Body of pancreas (tissue), 4 donors: ENCODE measurements around the gene C2orf42. TPM values are rescaled to one million over a fixed set of nuclear protein-coding genes. Genes with fewer than 3 reads are reported as not detected.
A peak's percentile ranks its signal among the peaks of the same experiment; 100 is the strongest.
"Not testable (repeated sequence)": the region's sequence is repeated elsewhere in the genome, so short reads cannot be mapped to it uniquely, and the experiment has no call there.

ENCODE experiments used
- ATAC-seq: fragments of 150-250 bp; one replicate; pipeline ENCODE4 v1.9.1; 2016
- DNase-seq, 4 donors: peaks; one replicate each; pipeline ENCODE4 v3.0.0-alpha.2; 2019
- H3K27ac ChIP-seq, 4 donors: fragments of 200-600 bp; sonication (generic); 1 replicate in 3 of 4; 2 replicates in 1 of 4; pipeline versions ENCODE4 v1.5.1 to v1.6.1; 2016 to 2019; ENCODE audit warnings: mild to moderate bottlenecking in 1 of 4, mixed read lengths in 1 of 4, moderate library complexity in 1 of 4
- H3K27me3 ChIP-seq, 2 donors: fragments of 200-600 bp; sonication (generic); one replicate each; pipeline ENCODE4 v1.6.0; 2016; ENCODE audit warnings: mild to moderate bottlenecking in 1 of 2
- H3K36me3 ChIP-seq, 2 donors: fragments of 200-600 bp; sonication (generic); replicated peaks in 1 of 2; 2 replicates each; pipeline ENCODE4 v1.5.1; 2016; ENCODE audit warnings: low read depth in 2 of 2; ENCODE audit not compliant: insufficient read depth in 1 of 2
- H3K4me1 ChIP-seq: fragments of 200-600 bp; sonication (generic); one replicate; pipeline ENCODE4 v1.6.0; 2016
- H3K4me3 ChIP-seq, 2 donors: fragments of 200-600 bp; sonication (generic); 1 replicate in 1 of 2; 2 replicates in 1 of 2; pipeline ENCODE4 v1.5.1; 2016 to 2019
- H3K9me3 ChIP-seq, 3 donors: fragments of 200-600 bp; sonication (generic); 1 replicate in 2 of 3; 2 replicates in 1 of 3; pipeline ENCODE4 v1.5.1; 2016
- CTCF ChIP-seq, 7 experiments: fragments of 450-650 bp in 4 of 7; fragments of 200-600 bp in 3 of 7; sonication (generic) in 3 of 7; IDR thresholded peaks; one replicate each; pipeline ENCODE4 v1.5.1; 2016 to 2019; ENCODE audit warnings: antibody characterized with exemption in 7 of 7
- POLR2A ChIP-seq, 3 donors: fragments of 450-650 bp; IDR thresholded peaks; one replicate each; pipeline ENCODE4 v1.6.1; 2016; ENCODE audit warnings: antibody characterized with exemption in 3 of 3, mild to moderate bottlenecking in 2 of 3
- WGBS, 2 donors: methylation state at CpG; one replicate each; pipeline ENCODE4 v1.1.5; 2017; 5-methylcytosine and 5-hydroxymethylcytosine counted together
- intact Hi-C: fragments of 100-400 bp; cut with DNase I; formaldehyde crosslinking; loops from one replicate; pipeline ENCODE4 v1.15.1; 2023
- total RNA-seq, 2 donors: library from RNA; depleted of rRNA; stranded (reverse); fragments of >200 nt; gene quantifications; one replicate each; pipeline ENCODE4 v1.1.0, GENCODE V29; 2016

C2orf42 gene
- total RNA-seq, 2 donors from 2014 or later, result 6.3 to 7.0 TPM

DNA sequence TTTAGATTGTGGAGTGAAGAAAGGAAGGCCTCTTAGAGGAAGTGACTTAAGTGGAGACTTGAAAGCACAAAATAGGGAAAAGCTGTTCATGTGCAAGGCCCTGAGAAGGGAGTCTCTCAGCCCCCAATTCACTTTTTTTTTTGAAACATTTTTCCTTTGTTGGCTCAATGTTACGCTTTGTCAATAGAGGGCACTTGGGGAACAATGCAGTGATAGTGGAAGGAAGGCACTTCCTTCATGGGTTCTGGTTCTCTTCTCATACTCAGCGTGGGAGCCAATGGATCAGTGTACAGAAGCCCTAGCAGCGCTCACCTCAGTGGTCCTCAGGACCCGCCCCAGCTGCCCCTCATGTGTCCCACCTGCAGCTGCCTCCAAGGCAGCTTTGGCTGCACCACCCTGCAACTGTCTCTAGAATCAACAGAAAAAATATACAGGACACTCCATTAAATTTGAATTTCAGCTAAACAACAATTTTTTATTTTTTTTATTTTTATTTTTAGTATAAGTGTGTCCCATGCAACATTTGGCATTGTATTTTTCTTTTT lies 8.6 kb upstream of the C2orf42 start:
- intact Hi-C loops, result no loop called here
- H3K4me3 ChIP-seq, result no peak overlapping the region
- ATAC-seq (no peak), DNase-seq (no peak)
- no peaks in the 10 kb centered on the region for H3K27me3 ChIP-seq
- no peaks in the 10 kb centered on the region for H3K36me3 ChIP-seq
- 77 to 84% methylated on average over 4 of the region's 4 CpGs for WGBS, 2 donors
- no peak overlapping the region for H3K27ac ChIP-seq
- peaks cover 11% of the 10 kb centered on the region for H3K4me1 ChIP-seq
- TF ChIP-seq CTCF (IDR thresholded peaks at IDR 0.05) (no peak), POLR2A (IDR thresholded peaks at IDR 0.05) (no peak)
- no peaks in the 10 kb centered on the region for H3K9me3 ChIP-seq

- no peak overlapping the region for H3K4me3 ChIP-seq
- no peaks in the 10 kb centered on the region for H3K9me3 ChIP-seq
- no peaks in the 10 kb centered on the region for H3K36me3 ChIP-seq
- no peak for ATAC-seq
- H3K4me1 ChIP-seq, result peaks cover 7% of the 10 kb centered on the region
- intact Hi-C loops, result no loop called here
- no peaks in the 10 kb centered on the region for H3K27me3 ChIP-seq
- TF ChIP-seq CTCF (IDR thresholded peaks at IDR 0.05) (no peak), POLR2A (IDR thresholded peaks at IDR 0.05) (no peak)
- WGBS, 2 donors, result 90 to 92% methylated on average over 5 of the region's 5 CpGs
- H3K27ac ChIP-seq, result no peak overlapping the region
- no peak for DNase-seq
Measured at GRCh38 chr2:70192516-70192915, 1.7 kb upstream of the C2orf42 start.

DNA sequence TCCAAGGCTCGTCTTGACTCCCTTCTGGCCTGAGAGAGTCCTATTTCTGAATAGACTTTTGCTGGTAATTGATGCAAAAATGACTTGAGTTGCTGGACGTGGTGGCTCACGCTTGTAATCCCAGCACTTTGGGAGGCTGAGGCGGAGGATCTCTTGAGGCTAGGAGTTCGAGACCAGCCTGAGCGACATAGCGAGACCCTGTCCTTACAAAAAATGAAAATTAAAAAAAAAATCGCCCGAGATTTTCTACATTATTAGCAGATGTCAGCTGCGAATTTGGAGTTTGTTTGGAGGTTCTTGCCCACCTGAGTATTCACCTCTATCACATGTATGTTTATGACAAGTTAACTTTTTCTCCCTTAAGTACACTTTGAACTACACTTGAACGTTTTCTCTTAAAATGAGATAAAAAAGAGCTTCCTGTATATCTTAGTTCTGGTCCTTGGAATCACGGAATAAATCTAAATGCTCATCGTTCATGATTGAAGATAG lies 471 bp upstream of the C2orf42 start:
- no peak for TF ChIP-seq CTCF (IDR thresholded peaks at IDR 0.05)
- no peak for TF ChIP-seq POLR2A (IDR thresholded peaks at IDR 0.05)
- ATAC-seq (no peak), DNase-seq (no peak)
- Histone ChIP-seq H3K27me3 (no peaks in the 10 kb centered on the region), H3K4me3 (no peak overlapping the region), H3K4me1 (peaks cover 7% of the 10 kb centered on the region), H3K36me3 (no peaks in the 10 kb centered on the region), H3K9me3 (no peaks in the 10 kb centered on the region), H3K27ac (peak overlapping the region; percentile 84 to 99 (median 96))
- WGBS, 2 donors, result 55 to 57% methylated on average over 13 of the region's 13 CpGs
- intact Hi-C loops, result no loop called here

GRCh38 chr2:70188460-70188859 lies 2.4 kb downstream of the C2orf42 start:
- 51 to 55% methylated on average over 5 of the region's 5 CpGs for WGBS, 2 donors
- no peak for ATAC-seq
- Histone ChIP-seq H3K27me3 (no peaks in the 10 kb centered on the region), H3K9me3 (no peaks in the 10 kb centered on the region), H3K36me3 (no peaks in the 10 kb centered on the region), H3K4me1 (peaks cover 7% of the 10 kb centered on the region), H3K4me3 (no peak overlapping the region), H3K27ac (no peak overlapping the region)
- intact Hi-C loops, result no loop called here
- TF ChIP-seq CTCF (IDR thresholded peaks at IDR 0.05) (no peak), POLR2A (IDR thresholded peaks at IDR 0.05) (no peak)
- DNase-seq, result no peak

DNA sequence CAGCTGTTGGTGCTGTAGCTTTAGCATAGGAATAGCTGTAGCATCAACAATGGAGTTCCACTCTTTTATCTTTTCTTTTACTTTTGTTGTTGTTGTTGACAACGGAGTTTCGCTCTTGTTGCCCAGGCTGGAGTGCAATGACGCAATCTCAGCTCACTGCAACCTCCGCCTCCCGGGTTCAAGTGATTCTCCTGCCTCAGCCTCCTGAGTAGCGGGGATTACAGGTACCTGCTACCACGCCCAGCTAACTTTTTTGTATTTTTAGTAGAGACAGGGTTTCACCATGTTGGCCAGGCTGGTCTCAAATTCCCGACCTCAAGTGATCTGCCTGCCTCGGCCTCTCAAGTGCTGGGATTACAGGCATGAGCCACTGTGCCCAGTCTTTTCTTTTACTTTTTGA lies 3.6 kb downstream of the C2orf42 start:
- DNase-seq, H3K9me3 ChIP-seq, H3K36me3 ChIP-seq, H3K4me3 ChIP-seq, H3K27ac ChIP-seq, H3K4me1 ChIP-seq, intact Hi-C loops, ATAC-seq, H3K27me3 ChIP-seq: not testable (repeated sequence)
- 91 to 94% methylated on average over 9 of the region's 9 CpGs for WGBS, 2 donors
